ENCODE results near the gene HCRTR1.

Gene HCRTR1

GRCh38 chr1:31637915-31638673, 20.6 kb downstream of the HCRTR1 start:
- H3K27me3 ChIP-seq (ENCODE audit: low read depth, low read length), result no peaks in the 10 kb centered on the region
- H3K27ac ChIP-seq (ENCODE audit: low read length), result no peak overlapping the region
- H3K9me3 ChIP-seq (ENCODE audit: control insufficient read depth in 1 of 2, low read length in 2 of 2), result no peaks in the 10 kb centered on the region
- peaks cover 7 to 46% of the 10 kb centered on the region in 2 donors for H3K4me1 ChIP-seq (ENCODE audit: control insufficient read depth in 1 of 2, insufficient read depth in 2 of 2, low read length in 2 of 2)
- no peak overlapping the region for H3K4me3 ChIP-seq (ENCODE audit: low read depth in 1 of 2, low read length in 2 of 2)
- peaks cover 6 to 13% of the 10 kb centered on the region in 2 donors for H3K36me3 ChIP-seq (ENCODE audit: control insufficient read depth in 1 of 2, insufficient read depth in 2 of 2, low read length in 2 of 2)

GRCh38 chr1:31639543-31639942, 22.1 kb downstream of the HCRTR1 start:
- Histone ChIP-seq H3K4me1 (ENCODE audit: control insufficient read depth in 1 of 2, insufficient read depth in 2 of 2, low read length in 2 of 2) (peaks cover 14 to 54% of the 10 kb centered on the region in 2 donors), H3K36me3 (ENCODE audit: control insufficient read depth in 1 of 2, insufficient read depth in 2 of 2, low read length in 2 of 2) (peaks cover 3 to 5% of the 10 kb centered on the region in 2 donors), H3K27ac (ENCODE audit: low read length) (no peak overlapping the region), H3K27me3 (ENCODE audit: low read depth, low read length) (no peaks in the 10 kb centered on the region), H3K4me3 (ENCODE audit: low read depth in 1 of 2, low read length in 2 of 2) (no peak overlapping the region), H3K9me3 (ENCODE audit: control insufficient read depth in 1 of 2, low read length in 2 of 2) (no peaks in the 10 kb centered on the region)

- Histone ChIP-seq H3K9me3 (ENCODE audit: control insufficient read depth in 1 of 2, low read length in 2 of 2) (no peaks in the 10 kb centered on the region), H3K4me3 (ENCODE audit: low read depth in 1 of 2, low read length in 2 of 2) (no peak overlapping the region), H3K27me3 (ENCODE audit: low read depth, low read length) (no peaks in the 10 kb centered on the region), H3K27ac (ENCODE audit: low read length) (no peak overlapping the region), H3K36me3 (ENCODE audit: control insufficient read depth in 1 of 2, insufficient read depth in 2 of 2, low read length in 2 of 2) (no peaks in the 10 kb centered on the region), H3K4me1 (ENCODE audit: control insufficient read depth in 1 of 2, insufficient read depth in 2 of 2, low read length in 2 of 2) (peaks cover 14 to 54% of the 10 kb centered on the region in 2 donors)
Observed at GRCh38 chr1:31640179-31640578, 22.7 kb downstream of the HCRTR1 start.

- Histone ChIP-seq H3K4me3 (ENCODE audit: low read depth in 1 of 2, low read length in 2 of 2) (no peak overlapping the region), H3K4me1 (ENCODE audit: control insufficient read depth in 1 of 2, insufficient read depth in 2 of 2, low read length in 2 of 2) (peaks cover 14 to 62% of the 10 kb centered on the region in 2 donors), H3K36me3 (ENCODE audit: control insufficient read depth in 1 of 2, insufficient read depth in 2 of 2, low read length in 2 of 2) (no peaks in the 10 kb centered on the region), H3K27ac (ENCODE audit: low read length) (no peak overlapping the region), H3K27me3 (ENCODE audit: low read depth, low read length) (no peaks in the 10 kb centered on the region), H3K9me3 (ENCODE audit: control insufficient read depth in 1 of 2, low read length in 2 of 2) (no peaks in the 10 kb centered on the region)
Observed at GRCh38 chr1:31640964-31641363, 23.5 kb downstream of the HCRTR1 start.

- Histone ChIP-seq H3K9me3 (ENCODE audit: control insufficient read depth in 1 of 2, low read length in 2 of 2) (no peaks in the 10 kb centered on the region), H3K36me3 (ENCODE audit: control insufficient read depth in 1 of 2, insufficient read depth in 2 of 2, low read length in 2 of 2) (no peaks in the 10 kb centered on the region), H3K4me3 (ENCODE audit: low read depth in 1 of 2, low read length in 2 of 2) (no peak overlapping the region), H3K27ac (ENCODE audit: low read length) (no peak overlapping the region), H3K4me1 (ENCODE audit: control insufficient read depth in 1 of 2, insufficient read depth in 2 of 2, low read length in 2 of 2) (peaks cover 14 to 62% of the 10 kb centered on the region in 2 donors), H3K27me3 (ENCODE audit: low read depth, low read length) (no peaks in the 10 kb centered on the region)
Observed at GRCh38 chr1:31642366-31642765, 24.9 kb downstream of the HCRTR1 start.

- no peaks in the 10 kb centered on the region for H3K9me3 ChIP-seq (ENCODE audit: control insufficient read depth in 1 of 2, low read length in 2 of 2)
- peaks cover 14 to 59% of the 10 kb centered on the region in 2 donors for H3K4me1 ChIP-seq (ENCODE audit: control insufficient read depth in 1 of 2, insufficient read depth in 2 of 2, low read length in 2 of 2)
- H3K4me3 ChIP-seq (ENCODE audit: low read depth in 1 of 2, low read length in 2 of 2), result no peak overlapping the region
- no peaks in the 10 kb centered on the region for H3K27me3 ChIP-seq (ENCODE audit: low read depth, low read length)
- H3K36me3 ChIP-seq (ENCODE audit: control insufficient read depth in 1 of 2, insufficient read depth in 2 of 2, low read length in 2 of 2), result no peaks in the 10 kb centered on the region
- no peak overlapping the region for H3K27ac ChIP-seq (ENCODE audit: low read length)
Observed at GRCh38 chr1:31642897-31643296, 25.4 kb downstream of the HCRTR1 start.

GRCh38 chr1:31643976-31644559, 26.6 kb downstream of the HCRTR1 start:
- Histone ChIP-seq H3K27ac (ENCODE audit: low read length) (peak overlapping the region; percentile 97), H3K9me3 (ENCODE audit: control insufficient read depth in 1 of 2, low read length in 2 of 2) (no peaks in the 10 kb centered on the region), H3K4me3 (ENCODE audit: low read depth in 1 of 2, low read length in 2 of 2) (peak overlapping the region; percentile 79 to 96), H3K36me3 (ENCODE audit: control insufficient read depth in 1 of 2, insufficient read depth in 2 of 2, low read length in 2 of 2) (peaks cover 0 to 3% of the 10 kb centered on the region in 2 donors), H3K27me3 (ENCODE audit: low read depth, low read length) (no peaks in the 10 kb centered on the region), H3K4me1 (ENCODE audit: control insufficient read depth in 1 of 2, insufficient read depth in 2 of 2, low read length in 2 of 2) (peaks cover 11 to 52% of the 10 kb centered on the region in 2 donors)

- Histone ChIP-seq H3K4me1 (ENCODE audit: control insufficient read depth in 1 of 2, insufficient read depth in 2 of 2, low read length in 2 of 2) (peaks cover 11 to 46% of the 10 kb centered on the region in 2 donors), H3K27me3 (ENCODE audit: low read depth, low read length) (no peaks in the 10 kb centered on the region), H3K9me3 (ENCODE audit: control insufficient read depth in 1 of 2, low read length in 2 of 2) (no peaks in the 10 kb centered on the region), H3K27ac (ENCODE audit: low read length) (peak within 1 kb of the TSS; percentile 97), H3K36me3 (ENCODE audit: control insufficient read depth in 1 of 2, insufficient read depth in 2 of 2, low read length in 2 of 2) (peaks cover 0 to 3% of the 10 kb centered on the region in 2 donors), H3K4me3 (ENCODE audit: low read depth in 1 of 2, low read length in 2 of 2) (peak within 1 kb of the TSS; percentile 79 to 96)
Observed at GRCh38 chr1:31644560-31645273, 27.2 kb downstream of the HCRTR1 start, which contains the start of gene PEF1. Gene PEF1 (minus strand): TSS chr1:31644876. CDS start chr1:31644864, 12 bp downstream.

- no peaks in the 10 kb centered on the region for H3K27me3 ChIP-seq (ENCODE audit: low read depth, low read length)
- H3K4me3 ChIP-seq (ENCODE audit: low read depth in 1 of 2, low read length in 2 of 2), result peak overlapping the region; percentile 79 to 96
- H3K4me1 ChIP-seq (ENCODE audit: control insufficient read depth in 1 of 2, insufficient read depth in 2 of 2, low read length in 2 of 2), result peaks cover 11 to 41% of the 10 kb centered on the region in 2 donors
- no peaks in the 10 kb centered on the region for H3K9me3 ChIP-seq (ENCODE audit: control insufficient read depth in 1 of 2, low read length in 2 of 2)
- H3K27ac ChIP-seq (ENCODE audit: low read length), result peak overlapping the region; percentile 97
- peaks cover 0 to 3% of the 10 kb centered on the region in 2 donors for H3K36me3 ChIP-seq (ENCODE audit: control insufficient read depth in 1 of 2, insufficient read depth in 2 of 2, low read length in 2 of 2)
Observed at GRCh38 chr1:31645274-31645568, 27.7 kb downstream of the HCRTR1 start.

GRCh38 chr1:31646259-31646960, 28.9 kb downstream of the HCRTR1 start:
- peaks cover 0 to 3% of the 10 kb centered on the region in 2 donors for H3K36me3 ChIP-seq (ENCODE audit: control insufficient read depth in 1 of 2, insufficient read depth in 2 of 2, low read length in 2 of 2)
- no peaks in the 10 kb centered on the region for H3K27me3 ChIP-seq (ENCODE audit: low read depth, low read length)
- peaks cover 8 to 39% of the 10 kb centered on the region in 2 donors for H3K4me1 ChIP-seq (ENCODE audit: control insufficient read depth in 1 of 2, insufficient read depth in 2 of 2, low read length in 2 of 2)
- H3K27ac ChIP-seq (ENCODE audit: low read length), result no peak overlapping the region
- no peak overlapping the region for H3K4me3 ChIP-seq (ENCODE audit: low read depth in 1 of 2, low read length in 2 of 2)
- no peaks in the 10 kb centered on the region for H3K9me3 ChIP-seq (ENCODE audit: control insufficient read depth in 1 of 2, low read length in 2 of 2)

- H3K4me3 ChIP-seq (ENCODE audit: low read depth in 1 of 2, low read length in 2 of 2), result no peak overlapping the region
- no peaks in the 10 kb centered on the region for H3K9me3 ChIP-seq (ENCODE audit: control insufficient read depth in 1 of 2, low read length in 2 of 2)
- H3K27ac ChIP-seq (ENCODE audit: low read length), result no peak overlapping the region
- H3K4me1 ChIP-seq (ENCODE audit: control insufficient read depth in 1 of 2, insufficient read depth in 2 of 2, low read length in 2 of 2), result peaks cover 8 to 39% of the 10 kb centered on the region in 2 donors
- no peaks in the 10 kb centered on the region for H3K27me3 ChIP-seq (ENCODE audit: low read depth, low read length)
- peaks cover 0 to 3% of the 10 kb centered on the region in 2 donors for H3K36me3 ChIP-seq (ENCODE audit: control insufficient read depth in 1 of 2, insufficient read depth in 2 of 2, low read length in 2 of 2)
Observed at GRCh38 chr1:31647106-31647505, 29.6 kb downstream of the HCRTR1 start.
